GM18868 (cell line): Measurements from ENCODE around the gene TRPM3.
"Not testable (repeated sequence)": the region's sequence is repeated elsewhere in the genome, so short reads cannot be mapped to it uniquely, and the experiment has no call there.

Experiments used
- ATAC-seq: cut with Tn5 transposase; IDR thresholded peaks from one replicate; pipeline ENCODE4 v1.9.1; 2021; ENCODE audit warnings: mild to moderate bottlenecking, moderate library complexity; ENCODE audit not compliant: unreplicated experiment

TRPM3 gene

DNA sequence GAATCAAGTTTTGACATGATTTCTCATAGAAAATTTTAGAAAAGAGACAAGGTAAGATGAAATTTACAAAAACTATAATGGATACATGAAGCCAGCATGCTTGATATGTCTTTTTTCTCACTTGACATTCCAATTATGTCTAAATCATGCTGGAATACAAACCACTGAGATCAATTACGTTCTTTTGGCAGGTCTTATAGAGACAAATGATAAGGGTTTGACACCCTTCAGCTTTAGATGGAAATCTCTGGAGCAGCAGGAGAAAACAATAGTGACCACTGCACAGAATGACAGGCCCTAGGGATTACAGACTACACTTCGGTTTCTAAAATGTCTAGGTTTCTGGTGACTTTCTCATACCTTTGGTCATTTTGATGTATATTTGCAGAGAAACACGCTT, 342.9 kb downstream of the TRPM3 start:
- ATAC-seq = no peak

DNA sequence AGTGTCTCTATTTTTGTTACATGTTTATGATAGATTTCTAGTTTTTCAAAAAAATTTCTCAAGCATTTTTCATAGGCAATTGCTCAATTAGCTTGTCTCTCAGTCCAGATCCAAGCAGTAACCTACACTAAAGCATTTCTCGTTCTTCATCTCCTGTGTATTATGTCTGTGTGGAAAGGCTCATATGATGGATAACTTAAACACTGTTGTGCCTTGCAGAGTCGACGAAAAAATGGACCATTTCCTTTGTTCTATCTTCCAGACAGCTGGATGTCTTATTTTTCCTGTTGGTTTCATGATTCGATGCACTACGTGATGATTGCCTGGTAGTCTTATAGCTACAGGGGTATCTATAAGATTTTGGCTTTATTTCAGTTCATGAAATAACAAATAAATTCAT, 347.8 kb downstream of the TRPM3 start:
- ATAC-seq = no peak

DNA sequence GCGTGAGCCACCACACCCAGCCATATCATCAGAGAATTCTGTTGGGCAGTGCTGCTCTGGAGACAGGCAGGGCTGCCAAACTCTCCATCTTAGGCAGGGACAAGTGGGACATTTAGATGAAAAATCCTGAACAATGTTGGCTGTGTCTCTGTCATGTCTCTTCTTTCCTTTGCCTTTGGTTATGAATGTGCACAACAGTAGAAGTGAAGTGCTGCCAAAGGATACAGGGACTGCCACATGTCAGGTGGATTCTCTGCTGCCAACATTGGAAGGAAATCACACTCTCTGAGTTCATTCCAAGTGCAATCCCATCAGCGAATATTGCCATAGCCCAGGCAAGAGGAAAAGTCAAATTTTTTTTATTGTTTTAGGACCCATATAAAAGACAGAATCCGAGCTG, 348.8 kb downstream of the TRPM3 start:
- ATAC-seq = no peak

DNA sequence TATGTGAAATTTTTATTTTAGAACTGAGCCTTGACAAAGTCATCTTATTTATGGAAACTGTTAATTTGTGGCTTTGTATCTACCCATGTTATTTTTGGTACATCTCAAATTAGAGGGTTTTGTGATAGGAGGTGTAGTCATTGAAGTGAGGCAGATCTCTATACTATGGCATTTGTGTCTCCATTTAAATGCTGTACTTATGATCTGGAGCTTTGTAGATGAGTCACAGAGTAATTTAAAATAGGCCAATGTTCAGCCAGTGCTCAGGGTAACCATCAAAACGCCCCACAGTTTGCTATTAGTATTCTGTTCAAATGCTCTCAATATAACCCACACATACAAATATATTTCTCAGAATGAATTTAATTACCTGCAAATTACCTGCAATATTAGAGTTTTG, 355.5 kb downstream of the TRPM3 start:
- ATAC-seq = no peak

DNA sequence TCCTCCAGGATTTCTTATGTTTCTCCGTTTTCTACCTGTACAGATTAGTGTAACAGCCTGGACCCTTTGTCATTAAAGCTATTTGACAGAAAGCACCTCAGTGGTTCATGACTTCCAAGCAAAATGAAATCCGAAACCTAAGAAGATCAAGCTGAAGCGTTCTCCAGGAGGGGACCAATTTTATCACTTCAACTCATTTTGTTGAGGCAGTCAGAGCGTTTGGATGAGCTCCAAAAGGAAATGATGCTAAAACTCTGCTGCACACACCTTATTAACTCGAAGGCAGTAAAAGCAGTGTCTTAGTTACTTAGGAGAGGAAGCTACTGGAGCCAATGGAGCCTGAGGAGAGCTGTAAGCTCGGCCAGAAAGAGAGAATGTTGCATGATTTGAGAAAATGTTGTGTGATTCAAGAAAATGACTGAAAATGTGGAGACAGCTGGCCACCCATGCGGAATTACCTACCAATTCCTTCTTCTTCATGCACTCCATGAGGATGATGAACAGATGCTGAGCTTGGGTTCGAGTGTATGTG, 360.2 kb downstream of the TRPM3 start:
- no peak for ATAC-seq

DNA sequence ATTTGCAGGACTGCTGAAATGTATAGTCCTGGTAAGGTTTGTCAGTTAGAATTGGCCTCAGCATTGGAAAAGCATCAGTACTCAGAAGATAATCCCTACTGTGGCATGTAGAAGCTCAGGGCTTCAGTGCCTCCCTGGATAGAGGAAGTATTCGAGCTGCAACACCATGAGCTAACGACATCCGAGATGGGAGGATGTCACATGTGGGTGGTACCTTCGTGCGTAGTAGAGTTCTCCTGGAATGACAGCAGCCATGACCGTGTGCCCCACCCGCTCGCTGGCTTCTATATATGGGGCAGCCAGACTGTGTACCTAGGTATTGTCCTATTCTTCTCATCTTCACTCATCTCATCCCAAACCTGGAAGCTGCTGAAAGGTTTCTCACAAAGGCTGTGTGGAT, 361.2 kb downstream of the TRPM3 start:
- no peak for ATAC-seq

DNA sequence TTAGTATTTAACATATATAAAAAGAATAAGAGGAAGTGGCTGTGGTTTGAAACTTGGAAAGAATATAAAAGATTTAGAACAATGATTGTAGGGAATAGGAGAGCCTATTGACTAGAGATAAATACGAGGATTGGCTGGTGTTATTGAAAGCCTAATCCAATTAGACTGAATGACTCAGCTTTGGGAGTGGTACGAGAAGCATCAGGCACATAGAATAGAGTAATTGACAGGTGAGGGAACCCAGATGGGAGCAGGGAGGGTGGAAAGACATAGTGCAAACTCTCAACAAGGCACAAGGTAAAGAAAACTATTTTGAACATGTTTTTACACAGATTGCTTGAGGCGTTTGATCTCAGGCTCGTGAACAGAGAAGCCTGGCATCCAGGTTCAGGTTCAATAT, 368.1 kb downstream of the TRPM3 start:
- ATAC-seq = no peak

DNA sequence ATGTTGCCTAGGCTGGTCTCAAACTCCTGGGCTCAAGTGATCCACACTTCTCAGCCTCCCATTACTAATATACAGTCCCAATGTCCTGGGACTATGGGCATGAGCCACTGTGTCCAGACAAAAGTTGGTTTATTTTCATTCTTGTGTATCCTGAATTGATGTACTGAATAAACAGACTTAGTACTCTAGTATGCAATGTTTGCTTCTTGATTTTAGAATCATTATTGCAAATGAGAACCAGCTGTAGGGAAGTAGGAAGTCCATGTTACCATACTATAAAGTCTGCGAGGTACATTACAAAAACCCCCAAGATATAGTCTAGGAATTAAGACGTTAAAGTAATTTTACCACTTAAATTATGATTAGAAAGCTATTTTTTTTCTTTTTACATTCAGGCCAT, 372.4 kb downstream of the TRPM3 start:
- ATAC-seq = no peak

DNA sequence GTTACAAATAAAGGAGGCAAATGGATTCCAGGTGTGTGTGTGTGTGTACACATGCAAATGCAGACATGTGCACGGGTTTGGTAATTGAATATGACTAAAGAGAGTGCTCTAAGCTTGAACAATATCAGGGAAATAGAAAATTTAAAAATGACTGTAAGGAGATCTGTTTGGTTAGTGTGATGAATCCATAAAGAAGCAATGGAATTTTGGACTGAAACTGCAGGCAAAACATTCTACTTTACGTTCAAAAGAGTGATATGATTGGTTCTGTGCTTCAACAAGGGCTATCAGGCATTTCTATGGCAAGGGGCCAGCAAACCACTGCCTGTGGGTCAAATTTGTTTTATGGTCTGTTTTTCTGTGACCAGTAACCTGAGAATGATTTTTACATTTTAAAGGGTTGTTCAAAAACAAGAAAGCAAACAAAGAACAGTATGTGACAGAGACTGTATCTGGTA, 374.1 kb downstream of the TRPM3 start:
- no peak for ATAC-seq

DNA sequence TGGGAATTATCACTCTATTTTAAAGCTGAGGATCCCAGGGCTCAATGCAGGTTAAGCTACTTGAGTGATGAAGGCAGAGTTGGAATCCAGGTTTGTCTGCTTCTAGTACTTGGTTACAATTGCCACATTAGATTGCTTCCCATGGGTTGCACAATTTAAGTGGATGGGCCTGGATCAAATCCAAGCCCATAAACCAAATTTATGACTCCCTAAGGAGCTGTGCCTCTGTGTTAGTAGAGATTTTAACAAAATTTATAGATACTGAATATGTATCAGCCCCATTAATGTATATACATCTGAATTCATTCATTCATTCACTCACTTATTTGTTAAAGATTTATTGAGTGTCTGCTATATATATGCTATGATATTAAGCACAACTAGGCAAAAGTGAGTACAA, 374.7 kb downstream of the TRPM3 start:
- ATAC-seq = no peak

DNA sequence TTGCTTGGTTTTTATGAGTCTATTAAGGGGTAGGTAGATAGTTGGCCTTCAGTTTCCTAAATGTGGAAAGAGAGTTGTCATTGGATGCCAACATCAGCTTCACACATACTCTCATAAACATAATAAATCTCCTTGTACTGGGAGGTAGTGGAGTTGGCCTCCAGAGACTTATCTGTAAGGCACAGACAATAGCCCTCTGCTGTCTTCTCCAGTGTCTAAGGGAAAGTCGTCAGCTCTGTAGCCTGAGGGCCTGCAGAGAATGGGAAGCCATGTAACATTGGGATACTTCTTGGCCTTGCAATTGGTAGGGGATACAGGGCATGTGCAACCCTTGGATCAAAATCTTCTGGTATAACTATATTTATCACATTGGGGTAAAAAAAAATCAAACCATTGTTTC, 375.1 kb downstream of the TRPM3 start:
- ATAC-seq = no peak

DNA sequence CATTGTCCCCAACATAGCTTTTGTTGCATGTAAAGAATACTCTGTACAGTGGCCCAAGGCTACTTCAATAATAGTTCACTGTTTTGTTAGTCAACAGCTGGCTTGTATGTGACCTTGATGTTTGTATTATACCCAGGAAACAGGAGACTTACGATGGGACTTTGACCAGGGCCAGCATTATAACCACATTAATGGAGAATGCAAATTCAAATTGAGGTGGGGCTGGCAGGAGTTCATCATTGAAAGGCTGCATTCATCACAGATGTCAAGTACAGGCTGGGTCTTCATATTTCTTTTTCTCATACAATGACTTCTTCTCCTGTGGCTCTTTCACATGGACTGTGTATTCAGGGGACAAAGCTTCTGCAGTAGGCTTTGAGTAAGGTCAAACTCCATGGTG, 396.6 kb downstream of the TRPM3 start:
- ATAC-seq = not testable (repeated sequence)

DNA sequence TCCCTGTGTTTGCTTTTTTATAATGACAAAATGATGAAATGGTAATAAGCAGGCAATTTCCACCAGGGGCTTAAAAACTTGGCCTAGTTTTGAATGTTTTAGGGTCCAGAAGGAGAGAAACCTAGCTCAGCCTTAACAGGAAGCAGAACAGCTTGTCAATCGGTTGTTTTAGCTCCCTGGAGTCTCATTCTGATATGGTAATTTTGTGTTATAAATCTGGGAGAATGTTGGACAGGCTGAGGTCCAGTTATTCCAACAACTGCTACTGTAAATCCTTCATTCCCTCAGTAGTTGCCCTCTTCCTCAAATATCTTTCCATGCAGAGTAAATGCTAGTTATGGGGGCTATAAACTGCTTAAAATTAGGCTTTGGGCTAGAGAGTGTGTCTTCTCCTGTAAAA, 397.4 kb downstream of the TRPM3 start:
- ATAC-seq = not testable (repeated sequence)

DNA sequence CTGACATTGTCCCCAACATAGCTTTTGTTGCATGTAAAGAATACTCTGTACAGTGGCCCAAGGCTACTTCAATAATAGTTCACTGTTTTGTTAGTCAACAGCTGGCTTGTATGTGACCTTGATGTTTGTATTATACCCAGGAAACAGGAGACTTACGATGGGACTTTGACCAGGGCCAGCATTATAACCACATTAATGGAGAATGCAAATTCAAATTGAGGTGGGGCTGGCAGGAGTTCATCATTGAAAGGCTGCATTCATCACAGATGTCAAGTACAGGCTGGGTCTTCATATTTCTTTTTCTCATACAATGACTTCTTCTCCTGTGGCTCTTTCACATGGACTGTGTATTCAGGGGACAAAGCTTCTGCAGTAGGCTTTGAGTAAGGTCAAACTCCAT, 414.6 kb downstream of the TRPM3 start:
- not testable (repeated sequence) for ATAC-seq

DNA sequence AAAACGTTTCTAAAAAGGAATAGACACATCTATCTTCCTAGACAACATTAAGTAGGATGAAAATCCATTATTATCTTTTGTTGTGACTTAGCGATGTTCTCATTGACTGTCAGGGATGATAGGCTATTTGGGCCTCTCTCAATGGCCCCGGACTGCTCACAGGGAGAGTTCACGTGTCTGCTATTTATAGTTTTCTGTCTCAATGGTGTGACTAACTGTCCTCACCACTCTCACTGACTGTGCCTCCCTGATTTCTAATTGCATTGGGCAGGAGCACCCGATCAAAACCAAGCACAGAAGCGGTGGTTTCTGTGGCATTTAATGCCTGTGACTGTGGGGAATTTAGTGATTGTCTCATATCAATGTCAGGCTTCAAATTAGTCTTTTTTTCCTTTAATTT, 420.3 kb downstream of the TRPM3 start:
- ATAC-seq = no peak

DNA sequence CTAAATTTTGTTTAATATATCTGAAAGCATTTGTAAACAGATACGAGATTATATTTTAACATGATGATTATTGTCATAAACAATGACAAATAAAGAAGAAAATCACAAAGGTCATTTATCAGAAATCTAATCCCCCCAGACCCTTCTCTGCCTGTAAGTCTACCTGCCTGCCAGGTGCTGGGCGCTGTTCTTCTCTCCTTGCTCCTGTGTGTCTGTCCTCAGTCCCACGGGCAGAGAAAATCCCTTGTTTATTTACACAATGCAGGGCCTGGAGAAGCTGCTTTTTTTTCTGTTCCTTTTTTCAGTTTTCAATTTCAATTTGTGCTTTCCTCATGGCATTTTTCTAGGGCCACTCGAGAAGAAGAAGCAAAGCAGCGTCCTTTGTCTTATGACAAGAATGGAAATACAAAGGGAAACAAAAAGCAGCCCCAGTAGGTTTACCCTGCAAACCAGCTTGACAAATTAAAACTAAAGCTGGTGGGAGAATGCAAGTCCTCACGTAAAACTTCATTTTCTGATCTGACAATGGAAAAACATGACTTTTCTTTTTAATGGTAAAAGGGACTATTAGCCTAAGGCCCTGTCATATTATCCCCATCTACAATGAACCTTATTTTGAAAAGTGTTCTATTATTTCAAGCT, 424.6 kb downstream of the TRPM3 start:
- ATAC-seq = no peak

DNA sequence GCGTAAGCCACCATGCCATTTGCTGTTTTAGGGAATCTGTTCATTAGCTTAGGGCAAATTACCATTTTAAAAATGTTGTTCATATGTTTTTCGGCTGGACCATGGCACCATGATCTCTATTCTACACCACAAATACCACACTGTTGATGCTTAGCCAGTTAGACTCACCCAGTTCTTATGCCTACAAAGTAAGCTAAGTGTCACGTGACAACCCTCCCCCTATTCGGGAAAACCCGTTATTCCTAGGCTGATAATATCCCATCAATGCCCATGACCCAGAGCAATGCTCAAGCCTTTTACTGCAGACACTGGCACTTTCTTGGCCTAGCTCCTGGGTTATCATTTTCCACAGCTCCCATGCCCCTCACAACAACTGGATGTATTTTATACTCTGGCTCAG, 426.7 kb downstream of the TRPM3 start:
- no peak for ATAC-seq

DNA sequence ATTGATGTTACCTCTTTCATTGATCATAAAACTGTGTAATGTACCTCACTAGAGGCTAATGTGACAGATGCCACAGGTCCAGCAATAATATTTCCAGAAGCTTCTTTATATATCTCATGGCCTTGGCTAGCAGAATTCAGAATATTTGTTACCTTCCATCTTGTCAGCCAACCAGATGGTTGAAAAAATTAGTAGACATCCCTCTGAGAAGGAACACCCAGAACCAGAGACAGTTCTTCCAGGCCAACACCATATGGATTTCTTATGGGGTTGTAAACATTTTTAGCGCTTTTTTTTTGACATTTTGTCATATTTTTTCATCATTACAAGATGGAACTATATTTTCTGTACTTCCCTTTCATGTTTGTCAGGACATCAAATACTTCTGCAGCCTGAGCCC, 428.2 kb downstream of the TRPM3 start:
- ATAC-seq = no peak

DNA sequence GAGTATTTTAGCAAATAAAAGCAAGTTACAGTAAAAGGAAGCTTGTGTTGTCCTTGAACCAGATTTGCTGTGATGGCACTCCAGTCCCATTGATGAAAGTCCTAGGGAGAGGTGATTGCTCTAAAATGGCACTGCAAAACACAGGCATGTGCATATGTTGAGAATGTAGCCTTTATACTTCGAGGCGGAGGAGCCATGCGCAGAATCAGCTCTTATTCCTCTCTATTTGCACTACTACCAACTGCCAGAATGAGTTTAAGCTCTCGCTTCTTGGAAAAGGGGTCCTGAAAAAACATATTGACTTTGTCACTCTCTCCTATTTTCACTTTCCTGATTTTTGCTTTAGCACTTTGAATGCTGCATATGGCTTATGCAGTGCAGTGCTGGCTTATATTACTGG, 429.0 kb downstream of the TRPM3 start:
- no peak for ATAC-seq

DNA sequence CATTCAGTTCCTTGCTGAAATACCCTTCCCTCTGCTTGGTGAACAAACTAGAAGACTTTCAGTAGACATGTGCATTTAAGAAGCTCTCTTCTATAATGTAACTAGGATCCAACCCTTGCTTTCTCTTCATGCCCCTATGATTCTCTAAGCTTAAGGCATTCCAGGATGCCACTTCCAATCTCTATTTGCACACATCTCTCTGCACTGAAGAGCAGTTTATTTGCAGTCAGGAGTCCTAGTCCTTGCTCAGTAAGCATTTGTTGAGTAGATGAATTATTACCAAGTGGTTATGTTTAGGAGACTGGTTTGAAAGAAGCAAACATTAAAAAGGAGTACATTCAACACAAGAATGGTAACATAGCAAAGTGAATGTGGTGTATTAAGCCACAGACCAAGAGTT, 432.7 kb downstream of the TRPM3 start:
- no peak for ATAC-seq

DNA sequence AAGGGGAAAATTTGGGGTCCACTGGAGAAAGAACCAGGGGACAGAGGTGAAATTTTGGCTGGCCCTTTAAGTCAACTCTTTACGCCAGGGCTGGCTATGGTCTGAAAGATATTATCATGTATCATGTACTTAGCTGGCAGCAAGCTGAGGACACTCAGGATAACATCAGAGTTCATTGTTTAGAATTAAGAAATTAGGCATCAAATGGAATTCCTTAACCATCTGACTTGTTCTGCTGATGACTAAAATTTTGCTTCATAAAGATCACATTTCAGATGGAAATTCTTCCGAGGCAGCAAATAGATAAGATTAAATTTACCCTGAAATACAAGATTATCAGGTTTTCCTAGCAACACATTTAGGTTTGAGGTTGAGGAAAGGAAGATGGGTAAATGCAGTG, 437.6 kb downstream of the TRPM3 start:
- no peak for ATAC-seq

DNA sequence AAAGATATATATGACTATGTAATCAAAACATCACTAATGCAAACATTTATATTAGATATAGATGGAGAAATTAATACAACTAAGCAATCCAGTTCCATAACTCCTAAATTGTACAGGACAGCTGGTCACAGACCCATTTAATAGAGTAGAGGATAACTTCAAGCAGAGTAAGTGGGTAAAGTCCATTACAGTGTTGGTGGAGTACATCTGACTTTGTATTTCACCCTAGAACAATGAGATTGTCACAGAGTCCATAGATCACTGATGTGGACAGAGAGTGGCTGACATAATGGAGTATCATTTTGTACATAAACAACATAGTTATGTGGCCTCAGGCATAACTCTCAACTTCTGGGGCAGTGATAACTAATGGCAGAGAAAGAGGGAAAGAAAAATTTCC, 439.1 kb downstream of the TRPM3 start:
- ATAC-seq = no peak

DNA sequence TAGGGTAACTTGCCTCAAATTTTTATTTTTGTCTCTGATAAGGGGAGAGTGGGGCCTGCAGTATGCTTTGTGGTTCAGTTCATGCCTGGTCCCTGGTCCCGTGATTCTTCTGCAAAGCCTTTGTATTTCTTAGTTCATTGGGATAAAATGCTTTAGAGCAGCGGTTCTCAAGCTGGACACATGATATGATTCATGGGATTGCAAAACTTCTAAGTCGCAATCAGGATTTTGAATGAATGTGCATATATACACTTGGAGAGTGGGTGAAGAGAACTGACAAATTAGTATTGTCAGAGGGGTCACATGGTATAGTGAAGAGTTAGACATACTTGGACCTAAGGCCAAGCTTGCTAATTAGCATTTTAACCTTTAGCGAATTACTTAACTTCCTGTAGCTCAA, 441.6 kb downstream of the TRPM3 start:
- ATAC-seq = no peak
